Right forelimb (tissue), 1 donor: ENCODE measurements around the gene GRK2.

Experiments
- DNase-seq: peaks from one replicate; pipeline ENCODE4 v3.0.0-alpha.2; 2018

The GRK2 gene

GRCh38 chr11:67271541-67272284 lies 5.4 kb downstream of the GRK2 start:
- no peak for DNase-seq

- DNase-seq: no peak
Observed at GRCh38 chr11:67272327-67273259, 6.3 kb downstream of the GRK2 start.

- no peak for DNase-seq
Observed at GRCh38 chr11:67273260-67273990, 7.2 kb downstream of the GRK2 start.

- no peak for DNase-seq
Observed at GRCh38 chr11:67274768-67275605, 8.7 kb downstream of the GRK2 start.

GRCh38 chr11:67275606-67276409 lies 9.5 kb downstream of the GRK2 start:
- no peak for DNase-seq

GRCh38 chr11:67276781-67277230 lies 10.5 kb downstream of the GRK2 start:
- DNase-seq: no peak

- DNase-seq: peak; percentile 88
Observed at GRCh38 chr11:67277231-67277961, 11.1 kb downstream of the GRK2 start.

GRCh38 chr11:67278135-67278938 lies 12.1 kb downstream of the GRK2 start:
- no peak for DNase-seq

GRCh38 chr11:67278939-67279588 lies 12.8 kb downstream of the GRK2 start:
- DNase-seq: no peak

GRCh38 chr11:67279589-67280340 lies 13.5 kb downstream of the GRK2 start:
- DNase-seq: no peak

GRCh38 chr11:67280341-67280787 lies 14.1 kb downstream of the GRK2 start:
- DNase-seq: no peak

GRCh38 chr11:67280788-67281551 lies 14.7 kb downstream of the GRK2 start:
- DNase-seq: no peak

- DNase-seq: no peak
Observed at GRCh38 chr11:67281552-67282150, 15.4 kb downstream of the GRK2 start.

GRCh38 chr11:67282155-67282875 lies 16.0 kb downstream of the GRK2 start:
- no peak for DNase-seq

- no peak for DNase-seq
Observed at GRCh38 chr11:67282876-67283371, 16.7 kb downstream of the GRK2 start.

- no peak for DNase-seq
Observed at GRCh38 chr11:67283481-67283963, 17.2 kb downstream of the GRK2 start.
